ENCODE measurements around the gene KRTAP5-10. TPM values are rescaled to one million over a fixed set of nuclear protein-coding genes. Genes with fewer than 3 reads are reported as not detected.
A peak's percentile ranks its signal among the peaks of the same experiment; 100 is the strongest.
"Not testable (repeated sequence)": the region's sequence is repeated elsewhere in the genome, so short reads cannot be mapped to it uniquely, and the experiment has no call there.

The KRTAP5-10 gene
- total RNA-seq, 1 experiment from 2014 or later: not detected

GRCh38 chr11:71572811-71573210 lies 7.4 kb downstream of the KRTAP5-10 start:
- no peak for DNase-seq (ENCODE audit: low read depth)

DNA sequence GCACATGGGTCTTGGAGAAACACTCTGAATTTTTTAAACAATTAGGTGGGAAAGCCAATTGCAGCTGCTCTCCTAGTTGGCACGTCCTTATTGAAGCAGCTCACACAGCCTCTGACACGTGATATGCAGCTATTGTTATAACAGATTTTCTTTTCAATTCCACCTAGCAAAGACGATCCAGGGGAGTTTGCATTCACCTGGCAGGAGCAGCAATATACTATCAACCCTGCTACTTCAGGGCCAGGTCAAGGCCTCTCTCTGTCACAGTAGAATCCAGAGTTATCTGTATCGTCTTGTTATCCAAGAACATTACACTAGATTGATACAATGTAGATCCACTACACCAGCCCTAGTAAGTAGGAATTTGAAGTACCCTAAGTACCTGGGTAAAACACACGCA lies 9.1 kb downstream of the KRTAP5-10 start:
- no peak for DNase-seq (ENCODE audit: low read depth)

DNA sequence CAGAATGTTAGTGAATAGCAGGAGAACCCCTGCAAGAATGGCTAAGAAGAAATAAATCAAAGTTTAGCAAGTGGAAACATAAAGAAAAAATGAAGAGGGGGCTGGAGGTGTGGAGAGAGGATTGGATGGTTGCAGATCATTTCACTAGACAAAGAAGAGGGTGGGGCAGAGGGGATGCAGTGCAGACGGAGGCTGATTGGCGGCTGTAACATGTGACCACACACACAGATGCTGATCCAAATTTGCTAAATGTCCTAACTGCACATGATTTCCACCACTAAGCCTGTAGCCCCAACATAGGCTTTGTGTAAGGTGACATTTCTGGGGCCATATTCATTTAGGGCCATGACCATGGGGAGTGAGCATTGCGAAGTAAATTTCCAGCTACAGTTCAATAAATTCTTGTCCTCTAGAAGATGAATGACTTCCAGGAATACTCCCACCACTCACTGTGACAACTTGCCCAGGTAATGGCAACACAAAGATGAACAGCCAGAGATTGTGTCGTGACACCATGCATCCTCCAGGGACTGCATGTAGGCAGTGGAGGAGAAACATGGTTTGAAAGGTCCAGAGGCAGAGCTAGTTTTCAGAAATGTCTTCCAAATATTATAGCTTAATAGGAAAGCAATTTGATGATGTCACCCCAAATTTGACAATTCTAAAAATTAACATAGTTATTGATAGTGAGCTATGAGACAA lies 10.5 kb downstream of the KRTAP5-10 start:
- no peak for DNase-seq (ENCODE audit: low read depth)

DNA sequence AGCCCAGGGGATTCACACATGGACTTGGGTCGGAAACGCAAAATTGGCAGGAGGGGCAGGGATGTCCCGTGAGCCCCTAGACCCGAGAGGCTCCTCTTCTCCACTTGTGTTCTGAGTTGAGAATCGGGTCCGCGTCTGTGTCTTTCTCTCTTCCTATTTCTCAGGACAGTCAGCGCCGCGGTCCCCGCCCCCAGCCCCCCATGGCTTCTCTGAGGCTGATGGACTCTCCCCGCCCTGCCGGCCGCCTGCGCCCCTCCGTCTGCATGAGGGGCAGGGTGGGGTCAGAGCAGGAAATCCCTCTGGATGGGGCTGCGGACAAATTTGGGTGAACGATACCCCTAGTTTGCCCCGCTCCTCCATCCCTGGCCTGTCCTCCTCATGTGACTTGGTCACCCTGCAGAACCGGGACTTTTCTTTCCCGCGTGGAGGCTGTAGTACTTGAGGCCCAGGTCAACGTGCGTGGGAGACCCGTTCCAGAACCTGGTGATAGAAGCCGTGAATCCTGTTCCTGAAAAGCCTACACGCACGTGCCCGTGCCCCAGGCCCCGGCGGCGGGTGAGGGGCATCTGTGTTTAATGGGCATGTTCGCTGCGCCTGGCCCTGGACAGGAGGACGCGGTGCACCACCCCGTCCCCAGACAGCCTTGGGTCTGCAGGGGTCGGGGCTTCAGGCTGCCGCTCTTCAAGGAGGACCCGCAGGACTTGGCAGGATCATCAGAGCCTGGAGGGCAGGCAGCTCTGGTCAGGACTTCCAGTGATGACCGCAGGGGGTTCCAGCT lies 11.5 kb downstream of the KRTAP5-10 start:
- not testable (repeated sequence) for DNase-seq (ENCODE audit: low read depth)

- DNase-seq (ENCODE audit: low read depth): no peak
Measured at GRCh38 chr11:71577469-71578004, 12.2 kb downstream of the KRTAP5-10 start.

GRCh38 chr11:71579513-71579912 lies 14.2 kb downstream of the KRTAP5-10 start:
- peak; percentile 19 for DNase-seq (ENCODE audit: low read depth)

DNA sequence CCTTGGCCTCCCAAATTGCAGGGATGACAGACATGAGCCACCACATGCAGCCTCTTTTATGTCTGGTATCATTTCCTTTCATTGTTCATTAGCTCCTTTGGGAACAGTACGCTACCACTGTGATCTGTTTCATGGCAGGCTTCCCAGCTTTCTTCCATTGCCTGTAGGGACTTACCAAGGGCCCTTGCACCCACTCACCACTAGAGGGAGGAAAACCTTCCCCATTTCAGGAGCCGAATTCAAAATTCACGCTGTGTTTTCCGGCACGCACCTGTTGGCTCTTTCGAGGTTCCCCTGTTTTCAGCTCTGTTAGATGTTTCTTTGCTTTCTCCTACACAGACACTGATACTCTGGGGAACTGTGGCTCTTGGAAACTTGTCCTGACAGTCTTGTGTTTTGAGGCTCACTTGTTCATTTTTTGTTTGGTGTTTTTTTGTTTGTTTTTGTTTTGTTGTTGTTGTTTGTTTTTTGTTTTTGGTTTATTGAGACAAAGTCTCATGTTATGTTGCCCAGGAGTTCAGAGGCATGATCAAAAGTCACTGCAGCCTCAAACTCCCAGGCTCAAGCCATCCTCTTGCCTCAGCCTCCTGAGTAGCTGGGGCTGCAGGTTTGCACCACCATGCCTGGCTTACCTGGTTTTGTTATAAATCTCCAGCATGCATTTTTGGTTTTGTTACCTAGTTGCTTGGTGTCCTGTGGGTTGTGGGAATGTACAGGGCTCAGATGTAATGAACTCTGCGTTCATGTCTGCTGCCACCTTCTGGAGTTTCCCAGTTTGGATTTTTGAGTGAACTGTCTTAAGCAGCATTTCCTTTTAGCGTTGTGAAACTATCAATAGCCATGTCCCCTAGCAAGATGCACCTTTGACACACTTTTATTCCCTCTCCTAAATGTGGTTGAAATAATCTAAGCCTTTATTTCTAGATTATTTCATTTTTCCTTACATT lies 15.0 kb downstream of the KRTAP5-10 start:
- peak; percentile 81 for DNase-seq (ENCODE audit: low read depth)

GRCh38 chr11:71581826-71582225 lies 16.5 kb downstream of the KRTAP5-10 start:
- no peak for DNase-seq (ENCODE audit: low read depth)

- DNase-seq (ENCODE audit: low read depth): peak; percentile 23
Measured at GRCh38 chr11:71582309-71582895, 17.0 kb downstream of the KRTAP5-10 start, which contains the start of gene KRTAP5-11. Gene KRTAP5-11, minus strand, starts transcription at chr11:71582875. Its CDS starts 38 bp downstream, at chr11:71582837.

DNA sequence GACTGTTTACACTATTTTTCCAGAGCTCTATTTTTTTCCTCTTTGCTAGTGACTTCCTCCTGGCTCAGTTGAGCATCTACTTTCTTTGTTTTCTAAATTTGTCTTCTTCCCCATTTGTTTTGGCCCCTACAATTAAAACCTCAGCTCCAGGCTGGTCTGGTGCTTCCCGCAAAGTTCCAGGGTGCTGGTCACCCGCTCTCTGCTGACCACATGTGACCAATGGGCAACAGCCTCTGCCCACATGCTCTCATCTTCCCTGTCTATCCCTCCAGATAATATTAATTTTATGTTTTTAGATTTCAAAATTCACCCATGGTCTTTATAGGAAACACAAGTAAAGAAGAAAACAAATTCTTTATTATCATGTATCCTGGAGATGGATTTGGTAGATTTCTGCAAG lies 17.6 kb downstream of the KRTAP5-10 start:
- DNase-seq (ENCODE audit: low read depth): not testable (repeated sequence)

GRCh38 chr11:71585673-71586072 lies 20.3 kb downstream of the KRTAP5-10 start:
- DNase-seq (ENCODE audit: low read depth): not testable (repeated sequence)

DNA sequence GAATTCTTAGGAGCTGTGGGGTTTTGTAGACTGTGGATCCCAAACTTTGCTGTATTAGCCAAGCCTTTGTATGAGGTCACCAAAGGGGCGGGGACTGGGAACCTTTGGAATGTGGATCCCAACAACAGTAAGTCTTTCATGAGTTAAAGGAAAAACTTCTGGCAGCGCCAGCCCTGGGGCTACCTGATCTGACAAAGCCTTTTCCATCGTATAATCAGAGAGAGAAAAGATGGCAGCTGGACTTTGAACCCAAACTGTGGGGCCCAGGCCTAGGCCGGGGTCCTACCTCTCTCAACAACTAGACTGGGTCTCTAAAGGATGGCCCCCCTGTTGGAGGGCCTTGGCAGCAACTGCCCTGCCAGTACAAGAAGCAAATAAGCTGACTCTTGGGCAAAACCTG lies 23.0 kb downstream of the KRTAP5-10 start:
- not testable (repeated sequence) for DNase-seq (ENCODE audit: low read depth)

GRCh38 chr11:71588822-71589545 lies 23.6 kb downstream of the KRTAP5-10 start:
- not testable (repeated sequence) for DNase-seq (ENCODE audit: low read depth)

DNA sequence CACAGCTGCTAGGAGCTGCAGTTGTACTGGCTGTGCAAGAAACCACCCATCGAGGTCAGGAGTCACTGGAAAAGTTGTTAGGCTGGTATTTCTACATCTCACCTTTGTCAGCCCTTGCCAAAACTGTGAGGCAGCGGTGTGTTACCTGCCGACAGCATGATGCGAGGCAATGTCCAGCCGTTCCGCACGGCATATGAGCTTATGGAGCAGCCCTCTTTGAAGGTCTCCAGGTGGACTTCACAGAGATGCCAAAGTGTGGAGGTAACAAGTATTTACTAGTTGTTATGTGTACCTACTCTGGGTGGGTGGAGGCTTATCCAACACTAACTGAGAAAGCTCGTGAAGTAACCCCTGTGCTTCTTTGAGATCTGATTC lies 24.2 kb downstream of the KRTAP5-10 start:
- DNase-seq (ENCODE audit: low read depth): not testable (repeated sequence)

GRCh38 chr11:71603221-71603620 lies 37.9 kb downstream of the KRTAP5-10 start:
- DNase-seq (ENCODE audit: low read depth): not testable (repeated sequence)

DNA sequence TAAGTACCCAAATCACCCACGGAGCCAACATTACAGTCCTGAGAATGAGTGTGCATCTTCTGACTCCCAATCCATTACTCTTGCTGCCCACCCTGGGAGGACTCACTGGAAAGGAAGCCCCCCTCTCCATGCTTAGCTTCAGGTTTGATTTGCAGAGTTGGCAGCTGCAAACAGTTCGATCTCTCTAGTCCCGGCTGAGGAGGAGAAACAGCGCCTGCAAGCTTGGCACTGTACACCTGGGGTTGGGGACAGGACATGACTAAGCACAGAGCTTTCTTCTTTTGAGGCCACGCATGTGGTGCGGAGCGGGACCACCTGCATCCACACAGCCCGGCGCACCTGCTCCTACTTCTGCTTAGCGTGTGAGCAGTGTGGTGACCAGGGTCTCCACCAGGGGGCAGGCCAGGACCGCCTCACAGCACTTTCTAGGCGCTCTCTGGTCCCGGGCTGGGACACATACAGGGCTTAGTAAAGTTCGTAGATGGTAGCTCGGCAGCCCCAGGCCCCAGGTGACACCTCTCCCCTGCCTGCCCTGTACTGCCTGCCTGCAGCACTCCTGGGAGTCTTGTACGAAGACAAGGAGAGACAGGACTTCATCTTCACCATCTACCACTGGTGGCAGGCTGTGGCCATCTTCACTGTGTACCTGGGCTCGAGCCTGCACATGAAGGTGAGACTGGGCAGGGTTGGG lies 39.6 kb downstream of the KRTAP5-10 start:
- DNase-seq (ENCODE audit: low read depth): not testable (repeated sequence)

- not testable (repeated sequence) for DNase-seq (ENCODE audit: low read depth)
Measured at GRCh38 chr11:71606853-71607519, 41.6 kb downstream of the KRTAP5-10 start.

GRCh38 chr11:71607520-71608216 lies 42.3 kb downstream of the KRTAP5-10 start:
- not testable (repeated sequence) for DNase-seq (ENCODE audit: low read depth)

All from LHCN-M2 (cell line).